GM18870 (cell line): ENCODE measurements around the gene INF2.

ENCODE experiments used
- ATAC-seq: cut with Tn5 transposase; IDR thresholded peaks from one replicate; pipeline ENCODE4 v1.9.1; 2021; ENCODE audit warnings: moderate library complexity; ENCODE audit not compliant: unreplicated experiment

Gene INF2

GRCh38 chr14:104675447-104675846 is 14.0 kb upstream of the INF2 start:
- ATAC-seq, result no peak

GRCh38 chr14:104676130-104676693 is 13.2 kb upstream of the INF2 start:
- ATAC-seq, result no peak

GRCh38 chr14:104676694-104677511 is 12.5 kb upstream of the INF2 start:
- no peak for ATAC-seq

- ATAC-seq, result no peak
Observed at GRCh38 chr14:104677512-104678332, 11.7 kb upstream of the INF2 start.

- no peak for ATAC-seq
Observed at GRCh38 chr14:104678346-104678745, 11.1 kb upstream of the INF2 start.

- no peak for ATAC-seq
Observed at GRCh38 chr14:104678901-104679705, 10.3 kb upstream of the INF2 start.

GRCh38 chr14:104680056-104680805 is 9.2 kb upstream of the INF2 start:
- ATAC-seq, result no peak

- ATAC-seq, result no peak
Observed at GRCh38 chr14:104680806-104681688, 8.4 kb upstream of the INF2 start.

- ATAC-seq, result no peak
Observed at GRCh38 chr14:104681689-104682074, 7.7 kb upstream of the INF2 start.

GRCh38 chr14:104682107-104682593 is 7.3 kb upstream of the INF2 start:
- no peak for ATAC-seq

- ATAC-seq, result no peak
Observed at GRCh38 chr14:104683653-104684448, 5.6 kb upstream of the INF2 start.

- no peak for ATAC-seq
Observed at GRCh38 chr14:104684449-104684821, 5.0 kb upstream of the INF2 start.

- no peak for ATAC-seq
Observed at GRCh38 chr14:104685216-104685997, 4.0 kb upstream of the INF2 start.

- ATAC-seq, result no peak
Observed at GRCh38 chr14:104685998-104686610, 3.3 kb upstream of the INF2 start.

- ATAC-seq, result no peak
Observed at GRCh38 chr14:104686624-104687517, 2.5 kb upstream of the INF2 start.
